ENCODE measurements around the gene TM4SF4. TPM values are rescaled to one million over a fixed set of nuclear protein-coding genes. Genes with fewer than 3 reads are reported as not detected.

The TM4SF4 gene
- total RNA-seq, 1 donor from 2014 or later: not detected

GRCh38 chr3:149481056-149481455 lies 6.6 kb downstream of the TM4SF4 start:
- intact Hi-C loops (cut with micrococcal nuclease): loop anchor here (10.0 kb wide), 1 partner anchor 526 kb away; no protein-coding TSS in a partner anchor

GRCh38 chr3:149481491-149481890 lies 7.0 kb downstream of the TM4SF4 start:
- intact Hi-C loops (cut with micrococcal nuclease): loop anchor here (10.0 kb wide), 1 partner anchor 527 kb away; no protein-coding TSS in a partner anchor

- intact Hi-C loops (cut with micrococcal nuclease): loop anchor here (5.0 to 10.0 kb wide), 2 partner anchors 364 to 532 kb away; no protein-coding TSS in a partner anchor
These were observed 12.2 kb downstream of the TM4SF4 start for GRCh38 chr3:149486726-149487125.

- intact Hi-C loops (cut with micrococcal nuclease): loop anchor here (2.0 to 10.0 kb wide), 3 partner anchors 95 to 533 kb away; no protein-coding TSS in a partner anchor
These were observed 13.2 kb downstream of the TM4SF4 start for GRCh38 chr3:149487598-149488197.

GRCh38 chr3:149489060-149489690 lies 14.7 kb downstream of the TM4SF4 start:
- intact Hi-C loops (cut with micrococcal nuclease): loop anchor here (2.0 to 10.0 kb wide), 3 partner anchors 96 to 534 kb away; no protein-coding TSS in a partner anchor

- intact Hi-C loops (cut with micrococcal nuclease): loop anchor here (5.0 kb wide), 1 partner anchor 317 kb away; no protein-coding TSS in a partner anchor
These were observed 15.9 kb downstream of the TM4SF4 start for GRCh38 chr3:149490260-149490971.

- intact Hi-C loops (cut with micrococcal nuclease): loop anchor here (1.0 to 5.0 kb wide), 3 partner anchors 224 to 314 kb away; no protein-coding TSS in a partner anchor
These were observed 19.0 kb downstream of the TM4SF4 start for GRCh38 chr3:149493315-149494021.

- intact Hi-C loops (cut with micrococcal nuclease): loop anchor here (1.0 to 5.0 kb wide), 3 partner anchors 223 to 313 kb away; no protein-coding TSS in a partner anchor
These were observed 19.7 kb downstream of the TM4SF4 start for GRCh38 chr3:149494022-149494758.

- intact Hi-C loops (cut with micrococcal nuclease): loop anchor here (1.0 to 5.0 kb wide), 3 partner anchors 222 to 312 kb away; no protein-coding TSS in a partner anchor
These were observed 20.5 kb downstream of the TM4SF4 start for GRCh38 chr3:149494759-149495580.

- intact Hi-C loops (cut with micrococcal nuclease): no loop called here
These were observed 21.2 kb downstream of the TM4SF4 start for GRCh38 chr3:149495581-149496125.

- intact Hi-C loops (cut with micrococcal nuclease): no loop called here
These were observed 22.4 kb downstream of the TM4SF4 start for GRCh38 chr3:149496891-149497290.

- intact Hi-C loops (cut with micrococcal nuclease): no loop called here
These were observed 23.6 kb downstream of the TM4SF4 start for GRCh38 chr3:149497966-149498670.

- intact Hi-C loops (cut with micrococcal nuclease): no loop called here
These were observed 27.0 kb downstream of the TM4SF4 start for GRCh38 chr3:149501524-149501923.

- intact Hi-C loops (cut with micrococcal nuclease): no loop called here
These were observed 27.9 kb downstream of the TM4SF4 start for GRCh38 chr3:149502438-149502837.

GRCh38 chr3:149506540-149506939 lies 32.0 kb downstream of the TM4SF4 start:
- intact Hi-C loops (cut with micrococcal nuclease): no loop called here

GRCh38 chr3:149506965-149507364 lies 32.5 kb downstream of the TM4SF4 start:
- intact Hi-C loops (cut with micrococcal nuclease): no loop called here

GRCh38 chr3:149507491-149508324 lies 33.2 kb downstream of the TM4SF4 start:
- intact Hi-C loops (cut with micrococcal nuclease): no loop called here

GRCh38 chr3:149509526-149509925 lies 35.0 kb downstream of the TM4SF4 start:
- intact Hi-C loops (cut with micrococcal nuclease): no loop called here

Data from T-helper 1 cell treated with Interleukin-12 subunit alpha and Interleukin-12 subunit beta and Interleukin-4 antibody, amounts not matched to agents 30 ng/mL and 1 ng/mL, for 36 hours (primary cell).